H9 (cell line): ENCODE data around the gene MBD3L2B. TPM values are rescaled to one million over a fixed set of nuclear protein-coding genes. Genes with fewer than 3 reads are reported as not detected.

Source experiments
- DNase-seq: peaks from one replicate; pipeline ENCODE4 v3.0.0-alpha.2; 2017
- H2AFZ ChIP-seq: one replicate; pipeline ENCODE4 v1.6.1; 2013; ENCODE audit warnings: mild to moderate bottlenecking, low read length, control low read depth, moderate library complexity
- H2AK5ac ChIP-seq: 2 replicates; pipeline ENCODE4 v1.6.1; 2013; ENCODE audit warnings: low read length, control low read depth, mixed read lengths; ENCODE audit not compliant: insufficient read length
- H2BK120ac ChIP-seq: one replicate; pipeline ENCODE4 v1.6.1; 2013; ENCODE audit warnings: low read depth, mild to moderate bottlenecking, low read length, control low read depth, inconsistent platforms; ENCODE audit not compliant: poor library complexity, severe bottlenecking
- H2BK12ac ChIP-seq: 2 replicates; pipeline ENCODE4 v1.6.1; 2013; ENCODE audit warnings: low read length, control low read depth, mixed read lengths, low read depth; ENCODE audit not compliant: insufficient read length
- H2BK15ac ChIP-seq: 2 replicates; pipeline ENCODE4 v1.6.1; 2013; ENCODE audit warnings: low read depth, low read length, control low read depth
- H2BK20ac ChIP-seq: one replicate; pipeline ENCODE4 v1.6.1; 2013; ENCODE audit warnings: low read depth, mild to moderate bottlenecking, low read length, control low read depth, inconsistent platforms; ENCODE audit not compliant: poor library complexity, severe bottlenecking
- H2BK5ac ChIP-seq: 2 replicates; pipeline ENCODE4 v1.6.1; 2013; ENCODE audit warnings: low read length, control low read depth, mixed read lengths; ENCODE audit not compliant: insufficient read length
- H3K14ac ChIP-seq: 2 replicates; pipeline ENCODE4 v1.6.1; 2013; ENCODE audit warnings: low read length, control low read depth; ENCODE audit not compliant: insufficient read depth
- H3K18ac ChIP-seq: 2 replicates; pipeline ENCODE4 v1.6.1; 2013; ENCODE audit warnings: low read depth, mild to moderate bottlenecking, mixed read lengths, low read length, control low read depth; ENCODE audit not compliant: insufficient read length
- H3K23ac ChIP-seq: 2 replicates; pipeline ENCODE4 v1.6.1; 2013; ENCODE audit warnings: low read length, control low read depth, mixed read lengths, low read depth; ENCODE audit not compliant: insufficient read length
- H3K23me2 ChIP-seq: 2 replicates; pipeline ENCODE4 v1.6.1; 2013; ENCODE audit warnings: low read depth, mild to moderate bottlenecking, mixed read lengths, low read length, control low read depth; ENCODE audit not compliant: insufficient read length, poor library complexity, severe bottlenecking
- H3K27ac ChIP-seq: 2 replicates; pipeline ENCODE4 v1.5.1; 2013; ENCODE audit warnings: low read length, control low read depth, mixed read lengths, low read depth; ENCODE audit not compliant: insufficient read length
- H3K27me3 ChIP-seq: 2 replicates; pipeline ENCODE4 v1.6.1; 2013; ENCODE audit warnings: low read length, control low read depth, inconsistent platforms; ENCODE audit not compliant: insufficient read depth
- H3K4ac ChIP-seq: 2 replicates; pipeline ENCODE4 v1.6.1; 2013; ENCODE audit warnings: low read depth, mild to moderate bottlenecking, control low read depth, inconsistent platforms, low read length, moderate library complexity
- H3K4me1 ChIP-seq: 2 replicates; pipeline ENCODE4 v1.6.1; 2013; ENCODE audit warnings: low read length, control low read depth, inconsistent platforms; ENCODE audit not compliant: insufficient read depth
- H3K4me2 ChIP-seq: 2 replicates; pipeline ENCODE4 v1.6.1; 2013; ENCODE audit warnings: low read length, control low read depth, mixed read lengths; ENCODE audit not compliant: insufficient read length, insufficient read depth
- H3K56ac ChIP-seq: 2 replicates; pipeline ENCODE4 v1.6.1; 2013; ENCODE audit warnings: low read depth, mild to moderate bottlenecking, mixed read lengths, low read length, control low read depth; ENCODE audit not compliant: insufficient read length
- H3K79me1 ChIP-seq: 2 replicates; pipeline ENCODE4 v1.6.1; 2013; ENCODE audit warnings: low read depth, mild to moderate bottlenecking, moderate library complexity, low read length, control low read depth, inconsistent platforms; ENCODE audit not compliant: insufficient read depth, poor library complexity, severe bottlenecking
- H3K79me2 ChIP-seq: 2 replicates; pipeline ENCODE4 v1.6.1; 2013; ENCODE audit warnings: low read length, control low read depth, inconsistent platforms; ENCODE audit not compliant: insufficient read depth
- H3K9ac ChIP-seq: 2 replicates; pipeline ENCODE4 v1.6.1; 2013; ENCODE audit warnings: low read length, control low read depth, mixed read lengths; ENCODE audit not compliant: insufficient read length; ENCODE audit errors: extremely low read depth
- H3K9me3 ChIP-seq: one replicate; pipeline ENCODE4 v1.6.1; 2013; ENCODE audit warnings: low read depth, low read length, inconsistent platforms; ENCODE audit not compliant: control insufficient read depth
- H3T11ph ChIP-seq: one replicate; pipeline ENCODE4 v1.6.1; 2013; ENCODE audit warnings: mild to moderate bottlenecking, low read length, control low read depth, inconsistent platforms
- H4K20me1 ChIP-seq: one replicate; pipeline ENCODE4 v1.6.1; 2013; ENCODE audit not compliant: control insufficient read depth, insufficient read length, insufficient read depth
- H4K5ac ChIP-seq: 2 replicates; pipeline ENCODE4 v1.6.1; 2013; ENCODE audit warnings: low read depth, mild to moderate bottlenecking, mixed read lengths, low read length, control low read depth; ENCODE audit not compliant: insufficient read length
- H4K8ac ChIP-seq: replicated peaks from 2 replicates; pipeline ENCODE4 v1.6.1; 2013; ENCODE audit warnings: low read length, control low read depth, mixed read lengths, low read depth; ENCODE audit not compliant: insufficient read length
- H4K91ac ChIP-seq: 2 replicates; pipeline ENCODE4 v1.6.1; 2013; ENCODE audit warnings: low read depth, mild to moderate bottlenecking, moderate library complexity, mixed read lengths, low read length, control low read depth; ENCODE audit not compliant: insufficient read length
- H3K27ac Mint-ChIP-seq, 3 experiments: 2 replicates in 2 of 3; 3 replicates in 1 of 3; pipeline ENCODE4 v1.8.0; 2020 to 2021; ENCODE audit warnings: mixed read lengths in 3 of 3, mild to moderate bottlenecking in 1 of 3, moderate library complexity in 1 of 3
- H3K27me3 Mint-ChIP-seq: 2 replicates; pipeline ENCODE4 v1.8.0; 2021; ENCODE audit warnings: low read depth, mild to moderate bottlenecking, moderate library complexity, mixed read lengths
- H3K36me3 Mint-ChIP-seq, 3 experiments: 2 replicates in 2 of 3; 3 replicates in 1 of 3; pipeline ENCODE4 v1.8.0; 2020 to 2021; ENCODE audit warnings: low read depth in 3 of 3, mixed read lengths in 3 of 3; ENCODE audit not compliant: insufficient read depth in 1 of 3
- H3K4me1 Mint-ChIP-seq, 2 experiments: 2 replicates each; pipeline ENCODE4 v1.8.0; 2020; ENCODE audit warnings: mixed read lengths in 2 of 2
- H3K4me3 Mint-ChIP-seq, 2 experiments: 2 replicates in 1 of 2; 3 replicates in 1 of 2; pipeline ENCODE4 v1.8.0; 2020 to 2021; ENCODE audit warnings: mild to moderate bottlenecking in 2 of 2, mixed read lengths in 2 of 2, moderate library complexity in 1 of 2
- H3K9me3 Mint-ChIP-seq, 2 experiments: 2 replicates in 1 of 2; 3 replicates in 1 of 2; pipeline ENCODE4 v1.8.0; 2020; ENCODE audit warnings: mild to moderate bottlenecking in 2 of 2, mixed read lengths in 2 of 2, moderate library complexity in 1 of 2
- CTCF ChIP-seq: fragments of 200-600 bp; sonication (generic); conservative IDR thresholded peaks from 3 replicates; pipeline ENCODE4 v1.8.0; 2021; ENCODE audit warnings: antibody characterized with exemption, mild to moderate bottlenecking
- WGBS: extraction: QIAGEN DNeasy Blood & Tissue Kit; methylation state at CpG from one replicate; pipeline ENCODE4 v1.1.7; 2013; ENCODE audit warnings: missing lambda C conversion rate, low lambda C conversion rate, mixed read lengths; ENCODE audit not compliant: insufficient read length; ENCODE audit errors: extremely low coverage; 5-methylcytosine and 5-hydroxymethylcytosine counted together
- total RNA-seq: library from RNA; stranded (reverse); gene quantifications from 2 replicates; pipeline ENCODE4 v1.2.1, GENCODE V29; 2021

Gene MBD3L2B
- total RNA-seq, 1 experiment from 2014 or later = not detected

GRCh38 chr19:7068599-7068998, 47.4 kb upstream of the MBD3L2B start:
- no peak overlapping the region for H3K27ac Mint-ChIP-seq
- peaks cover 38 to 46% of the 10 kb centered on the region in 2 experiments for H3K9me3 Mint-ChIP-seq
- Histone ChIP-seq H3K79me1 (no peaks in the 10 kb centered on the region), H3K27me3 (no peaks in the 10 kb centered on the region), H3K4me2 (no peak overlapping the region), H2BK12ac (no peak overlapping the region), H2AFZ (peak overlapping the region; percentile 99), H3K4ac (no peak overlapping the region), H3K27ac (no peak overlapping the region), H2BK120ac (no peak overlapping the region), H3K79me2 (no peaks in the 10 kb centered on the region), H2BK20ac (no peak overlapping the region), H4K91ac (no peak overlapping the region), H3K18ac (no peak overlapping the region), H3K56ac (no peak overlapping the region), H2AK5ac (no peak overlapping the region), H3K23ac (no peak overlapping the region), H3K4me1 (no peaks in the 10 kb centered on the region), H2BK5ac (no peak overlapping the region), H3K9ac (no peak overlapping the region), H4K5ac (no peak overlapping the region), H3T11ph (no peak overlapping the region), H4K20me1 (no peaks in the 10 kb centered on the region), H4K8ac (no peak overlapping the region), H3K14ac (no peak overlapping the region), H2BK15ac (no peak overlapping the region), H3K23me2 (peaks cover 7% of the 10 kb centered on the region), H3K9me3 (no peaks in the 10 kb centered on the region)
- TF ChIP-seq CTCF = no peak
- H3K36me3 Mint-ChIP-seq = peaks cover 21 to 30% (median 24%) of the 10 kb centered on the region in 3 experiments
- H3K27me3 Mint-ChIP-seq = no peaks in the 10 kb centered on the region
- no peak for DNase-seq
- no CpG with 5 or more reads among the region's 6 CpGs for WGBS
- H3K4me1 Mint-ChIP-seq = peaks cover 0 to 3% of the 10 kb centered on the region in 2 experiments; a peak in 2 of 4 replicates
- H3K4me3 Mint-ChIP-seq = peak overlapping the region; percentile 91 to 94
